HEK293 (cell line): ENCODE results near the gene FAM120B.

ENCODE experiments used
- GLIS1 ChIP-seq: fragments of 450-650 bp; formaldehyde crosslinking; IDR thresholded peaks from 2 replicates; pipeline ENCODE4 v1.5.1; 2016; ENCODE audit warnings: missing biosample characterization, missing genetic modification characterization
- HOXA7 ChIP-seq: sonication (generic); formaldehyde crosslinking; IDR thresholded peaks from 2 replicates; pipeline ENCODE4 v1.8.1; 2022; ENCODE audit warnings: missing genetic modification reagents, borderline replicate concordance
- KLF1 ChIP-seq: fragments of 450-650 bp; formaldehyde crosslinking; IDR thresholded peaks from 2 replicates; pipeline ENCODE4 v1.5.1; 2016; ENCODE audit warnings: missing biosample characterization, missing genetic modification characterization
- KLF8 ChIP-seq: fragments of 450-650 bp; formaldehyde crosslinking; IDR thresholded peaks from 2 replicates; pipeline ENCODE4 v1.5.1; 2016; ENCODE audit warnings: missing biosample characterization, missing genetic modification characterization
- SCRT1 ChIP-seq: fragments of 450-650 bp; formaldehyde crosslinking; IDR thresholded peaks from 2 replicates; pipeline ENCODE4 v1.5.1; 2016; ENCODE audit warnings: missing biosample characterization, missing genetic modification characterization, borderline replicate concordance
- SCRT2 ChIP-seq: fragments of 450-650 bp; formaldehyde crosslinking; IDR thresholded peaks from 2 replicates; pipeline ENCODE4 v1.5.1; 2016; ENCODE audit warnings: missing biosample characterization, missing genetic modification characterization
- SETDB1 ChIP-seq: IDR thresholded peaks from one replicate; pipeline ENCODE4 v1.6.1; 2017; ENCODE audit warnings: mild to moderate bottlenecking, low read length, moderate library complexity, mixed read lengths; ENCODE audit not compliant: insufficient read length
- SP7 ChIP-seq: fragments of 450-650 bp; formaldehyde crosslinking; IDR thresholded peaks from 2 replicates; pipeline ENCODE4 v1.5.1; 2016; ENCODE audit warnings: missing biosample characterization, missing genetic modification characterization
- TCF7L2 ChIP-seq: IDR thresholded peaks from 2 replicates; pipeline ENCODE4 v1.6.1; 2011; ENCODE audit warnings: low read depth, mild to moderate bottlenecking, inconsistent platforms, low read length, moderate library complexity, borderline replicate concordance
- ZBTB20 ChIP-seq: fragments of 450-650 bp; formaldehyde crosslinking; IDR thresholded peaks from 2 replicates; pipeline ENCODE4 v1.5.1; 2016; ENCODE audit warnings: missing biosample characterization, missing genetic modification characterization
- ZBTB7A ChIP-seq: fragments of 450-650 bp; formaldehyde crosslinking; IDR thresholded peaks from 2 replicates; pipeline ENCODE4 v1.5.1; 2016; ENCODE audit warnings: low read depth, missing biosample characterization, missing genetic modification characterization
- ZIC2 ChIP-seq: fragments of 450-650 bp; formaldehyde crosslinking; IDR thresholded peaks from 2 replicates; pipeline ENCODE4 v1.5.1; 2016; ENCODE audit warnings: missing biosample characterization, missing genetic modification characterization
- ZNF10 ChIP-seq: fragments of 450-650 bp; formaldehyde crosslinking; IDR thresholded peaks from 2 replicates; pipeline ENCODE4 v1.5.1; 2017; ENCODE audit warnings: missing biosample characterization, missing genetic modification characterization
- ZNF132 ChIP-seq: fragments of 450-650 bp; formaldehyde crosslinking; IDR thresholded peaks from 2 replicates; pipeline ENCODE4 v1.5.1; 2017; ENCODE audit warnings: missing biosample characterization, missing genetic modification characterization, borderline replicate concordance
- ZNF140 ChIP-seq: fragments of 450-650 bp; formaldehyde crosslinking; IDR thresholded peaks from 2 replicates; pipeline ENCODE4 v1.5.1; 2016; ENCODE audit warnings: missing biosample characterization, missing genetic modification characterization
- ZNF155 ChIP-seq: fragments of 450-650 bp; formaldehyde crosslinking; IDR thresholded peaks from 2 replicates; pipeline ENCODE4 v1.5.1; 2016; ENCODE audit warnings: missing biosample characterization, missing genetic modification characterization
- ZNF157 ChIP-seq: fragments of 450-650 bp; formaldehyde crosslinking; IDR thresholded peaks from 2 replicates; pipeline ENCODE4 v1.5.1; 2016; ENCODE audit warnings: missing biosample characterization, missing genetic modification characterization
- ZNF16 ChIP-seq: fragments of 450-650 bp; formaldehyde crosslinking; IDR thresholded peaks from 2 replicates; pipeline ENCODE4 v1.5.1; 2016; ENCODE audit warnings: low read depth, missing biosample characterization, missing genetic modification characterization
- ZNF18 ChIP-seq: fragments of 450-650 bp; formaldehyde crosslinking; IDR thresholded peaks from 2 replicates; pipeline ENCODE4 v1.5.1; 2016; ENCODE audit warnings: missing biosample characterization, missing genetic modification characterization
- ZNF19 ChIP-seq: fragments of 450-650 bp; formaldehyde crosslinking; IDR thresholded peaks from 2 replicates; pipeline ENCODE4; 2016; ENCODE audit warnings: missing biosample characterization, missing genetic modification characterization, low read depth
- ZNF202 ChIP-seq: fragments of 450-650 bp; formaldehyde crosslinking; IDR thresholded peaks from 2 replicates; pipeline ENCODE4 v1.5.1; 2016; ENCODE audit warnings: missing biosample characterization, missing genetic modification characterization, borderline replicate concordance
- ZNF214 ChIP-seq: fragments of 450-650 bp; formaldehyde crosslinking; IDR thresholded peaks from 2 replicates; pipeline ENCODE4 v1.5.1; 2017; ENCODE audit warnings: missing biosample characterization, mild to moderate bottlenecking, missing genetic modification characterization, borderline replicate concordance
- ZNF221 ChIP-seq: fragments of 450-650 bp; formaldehyde crosslinking; IDR thresholded peaks from 2 replicates; pipeline ENCODE4 v1.5.1; 2017; ENCODE audit warnings: missing biosample characterization, missing genetic modification characterization, borderline replicate concordance
- ZNF274 ChIP-seq, 2 experiments: fragments of 200-500 bp in 1 of 2; fragments of 450-650 bp in 1 of 2; sonication (Bioruptor generic) in 1 of 2; formaldehyde crosslinking in 1 of 2; IDR thresholded peaks; 2 replicates each; pipeline versions ENCODE4 v1.5.1 to v1.6.1; 2014 to 2016; ENCODE audit warnings: borderline replicate concordance in 1 of 2, inconsistent platforms in 1 of 2, low read length in 1 of 2, missing biosample characterization in 1 of 2, missing genetic modification characterization in 1 of 2
- ZNF302 ChIP-seq: fragments of 450-650 bp; formaldehyde crosslinking; IDR thresholded peaks from 2 replicates; pipeline ENCODE4 v1.5.1; 2016; ENCODE audit warnings: missing biosample characterization, missing genetic modification characterization, low read depth
- ZNF335 ChIP-seq: fragments of 450-650 bp; formaldehyde crosslinking; conservative IDR thresholded peaks from 2 replicates; pipeline ENCODE4 v1.5.1; 2016; ENCODE audit warnings: missing biosample characterization, missing genetic modification characterization
- ZNF416 ChIP-seq: fragments of 450-650 bp; formaldehyde crosslinking; IDR thresholded peaks from 2 replicates; pipeline ENCODE4 v1.5.1; 2016; ENCODE audit warnings: missing biosample characterization, missing genetic modification characterization
- ZNF433 ChIP-seq: fragments of 450-650 bp; formaldehyde crosslinking; IDR thresholded peaks from 2 replicates; pipeline ENCODE4 v1.5.1; 2016; ENCODE audit warnings: missing biosample characterization, missing genetic modification characterization, low read depth
- ZNF501 ChIP-seq: fragments of 450-650 bp; formaldehyde crosslinking; IDR thresholded peaks from 2 replicates; pipeline ENCODE4 v1.5.1; 2016; ENCODE audit warnings: missing biosample characterization, missing genetic modification characterization
- ZNF544 ChIP-seq: fragments of 450-650 bp; formaldehyde crosslinking; IDR thresholded peaks from 2 replicates; pipeline ENCODE4 v1.5.0; 2017; ENCODE audit warnings: missing biosample characterization, missing genetic modification characterization
- ZNF600 ChIP-seq: fragments of 450-650 bp; formaldehyde crosslinking; IDR thresholded peaks from 2 replicates; pipeline ENCODE4 v1.5.1; 2016; ENCODE audit warnings: missing biosample characterization, missing genetic modification characterization
- ZNF670 ChIP-seq: fragments of 450-650 bp; formaldehyde crosslinking; IDR thresholded peaks from 2 replicates; pipeline ENCODE4 v1.5.1; 2016; ENCODE audit warnings: missing biosample characterization, missing genetic modification characterization, low read depth
- ZNF677 ChIP-seq: fragments of 450-650 bp; IDR thresholded peaks from 2 replicates; pipeline ENCODE4 v1.5.0; 2018; ENCODE audit warnings: missing biosample characterization, mild to moderate bottlenecking, missing genetic modification characterization, moderate library complexity
- ZNF701 ChIP-seq: fragments of 450-650 bp; formaldehyde crosslinking; IDR thresholded peaks from 2 replicates; pipeline ENCODE4 v1.5.1; 2016; ENCODE audit warnings: missing biosample characterization, missing genetic modification characterization
- ZNF768 ChIP-seq: fragments of 450-650 bp; formaldehyde crosslinking; IDR thresholded peaks from 2 replicates; pipeline ENCODE4 v1.5.1; 2018; ENCODE audit warnings: missing biosample characterization, mild to moderate bottlenecking, missing genetic modification characterization
- ZNF776 ChIP-seq: fragments of 450-650 bp; formaldehyde crosslinking; IDR thresholded peaks from 2 replicates; pipeline ENCODE4 v1.5.0; 2017; ENCODE audit warnings: missing biosample characterization, missing genetic modification characterization, borderline replicate concordance
- TF ChIP-seq, protein P1 (sequence below): fragments of 450-650 bp; formaldehyde crosslinking; IDR thresholded peaks from 2 replicates; pipeline ENCODE4; 2016; ENCODE audit warnings: missing biosample characterization, missing genetic modification characterization
- TF ChIP-seq, protein P2 (sequence below): fragments of 450-650 bp; formaldehyde crosslinking; IDR thresholded peaks from 2 replicates; pipeline ENCODE4 v1.5.1; 2016; ENCODE audit warnings: missing biosample characterization, missing genetic modification characterization

Gene FAM120B

DNA sequence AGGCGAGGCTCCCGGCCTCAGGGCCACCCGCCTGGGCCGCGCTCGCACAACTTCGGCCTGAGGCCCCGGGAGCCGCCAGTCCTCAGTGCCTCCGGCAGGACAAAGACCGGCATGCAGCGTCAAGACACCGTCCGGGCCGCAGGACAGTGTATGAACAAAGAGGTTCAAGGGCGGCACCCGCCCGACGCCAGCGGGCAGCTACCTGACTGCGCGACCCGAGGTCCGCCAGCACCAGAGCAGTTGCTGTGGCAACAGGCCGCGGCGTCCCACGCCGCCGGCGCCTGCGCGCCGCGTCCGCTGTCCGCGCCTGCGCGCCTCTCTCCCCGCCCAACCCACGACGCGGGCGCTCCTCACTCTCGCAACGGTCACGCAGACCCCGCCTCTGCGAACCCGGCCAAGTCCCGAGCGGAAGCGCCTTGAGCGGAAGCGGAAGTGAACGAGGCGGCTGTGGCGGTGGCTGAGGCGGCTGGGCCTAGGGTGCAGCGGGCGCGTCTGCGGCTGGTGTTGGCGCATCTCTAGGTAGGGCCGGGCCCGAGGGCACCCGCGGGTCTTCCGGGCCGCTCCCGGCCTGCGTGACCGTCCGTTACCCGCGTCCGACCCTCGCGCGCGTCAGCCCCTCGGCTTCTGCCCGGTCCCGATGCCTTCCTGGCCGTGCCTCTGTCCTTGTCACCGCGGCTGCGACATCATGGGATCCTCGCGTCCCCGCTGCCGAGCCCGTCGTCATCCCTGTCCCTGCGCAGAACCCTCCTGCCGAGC lies at the start of gene FAM120B (continued):
- peak; percentile 87 for TF ChIP-seq ZNF335 (tag by site-specific recombination)
- TF ChIP-seq ZBTB20 (tag by site-specific recombination), result no peak
- TF ChIP-seq SCRT1 (tag by site-specific recombination), result no peak
- no peak for TF ChIP-seq ZNF302 (tag by site-specific recombination)
- TF ChIP-seq ZNF155, result no peak
- no peak for TF ChIP-seq ZNF670
- TF ChIP-seq ZNF274 (IDR thresholded peaks at IDR 0.05; ENCODE audit: low read length), result no peak
- TF ChIP-seq ZNF274 (tag by site-specific recombination; IDR thresholded peaks at IDR 0.05; ENCODE audit: borderline replicate concordance), result no peak
- TF ChIP-seq ZNF202 (tag by site-specific recombination), result no peak
- TF ChIP-seq ZNF501, result peak; percentile 91
- TF ChIP-seq ZNF677 (tag by site-specific recombination), result no peak
- TF ChIP-seq ZNF544, result no peak
- peak; percentile 11 for TF ChIP-seq ZIC2
- no peak for TF ChIP-seq ZNF157 (tag by site-specific recombination)
- TF ChIP-seq ZNF132, result no peak
- no peak for TF ChIP-seq ZNF221 (tag by site-specific recombination)
- TF ChIP-seq, protein P1, sequence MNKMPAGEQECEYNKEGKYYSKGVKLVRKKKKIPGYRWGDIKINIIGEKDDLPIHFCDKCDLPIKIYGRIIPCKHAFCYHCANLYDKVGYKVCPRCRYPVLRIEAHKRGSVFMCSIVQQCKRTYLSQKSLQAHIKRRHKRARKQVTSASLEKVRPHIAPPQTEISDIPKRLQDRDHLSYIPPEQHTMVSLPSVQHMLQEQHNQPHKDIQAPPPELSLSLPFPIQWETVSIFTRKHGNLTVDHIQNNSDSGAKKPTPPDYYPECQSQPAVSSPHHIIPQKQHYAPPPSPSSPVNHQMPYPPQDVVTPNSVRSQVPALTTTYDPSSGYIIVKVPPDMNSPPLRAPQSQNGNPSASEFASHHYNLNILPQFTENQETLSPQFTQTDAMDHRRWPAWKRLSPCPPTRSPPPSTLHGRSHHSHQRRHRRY (tag by site-specific recombination), result no peak
- TF ChIP-seq ZNF18, result no peak
- no peak for TF ChIP-seq HOXA7 (CRISPR knock-in tag)
- TF ChIP-seq ZBTB7A (tag by site-specific recombination), result peak; percentile 52; the same call in 1 of the 2 replicates
- no peak for TF ChIP-seq ZNF701 (tag by site-specific recombination)
- peak; percentile 66 for TF ChIP-seq SETDB1
- no peak; the same call in 1 of the 2 replicates for TF ChIP-seq ZNF10 (tag by site-specific recombination)
- TF ChIP-seq SP7, result peak; percentile 75
- no peak for TF ChIP-seq ZNF433
- TF ChIP-seq ZNF416 (tag by site-specific recombination), result no peak
- 0 out of 2 replicates have a peak, but pooled peaks have one; percentile 34 for TF ChIP-seq KLF1 (tag by site-specific recombination)
- TF ChIP-seq ZNF776, result no peak
- peak; percentile 17; the same call in 1 of the 2 replicates for TF ChIP-seq ZNF600 (tag by site-specific recombination)
- TF ChIP-seq ZNF214 (tag by site-specific recombination), result no peak
- no peak; the same call in 1 of the 2 replicates for TF ChIP-seq GLIS1 (tag by site-specific recombination)
- TF ChIP-seq, protein P2, sequence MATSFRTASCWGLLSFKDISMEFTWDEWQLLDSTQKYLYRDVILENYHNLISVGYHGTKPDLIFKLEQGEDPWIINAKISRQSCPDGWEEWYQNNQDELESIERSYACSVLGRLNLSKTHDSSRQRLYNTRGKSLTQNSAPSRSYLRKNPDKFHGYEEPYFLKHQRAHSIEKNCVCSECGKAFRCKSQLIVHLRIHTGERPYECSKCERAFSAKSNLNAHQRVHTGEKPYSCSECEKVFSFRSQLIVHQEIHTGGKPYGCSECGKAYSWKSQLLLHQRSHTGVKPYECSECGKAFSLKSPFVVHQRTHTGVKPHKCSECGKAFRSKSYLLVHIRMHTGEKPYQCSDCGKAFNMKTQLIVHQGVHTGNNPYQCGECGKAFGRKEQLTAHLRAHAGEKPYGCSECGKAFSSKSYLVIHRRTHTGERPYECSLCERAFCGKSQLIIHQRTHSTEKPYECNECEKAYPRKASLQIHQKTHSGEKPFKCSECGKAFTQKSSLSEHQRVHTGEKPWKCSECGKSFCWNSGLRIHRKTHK (tag by site-specific recombination), result no peak
- 0 out of 2 replicates have a peak, but pooled peaks have one; percentile 17 for TF ChIP-seq SCRT2 (tag by site-specific recombination)
- no peak for TF ChIP-seq ZNF140 (tag by site-specific recombination)
- TF ChIP-seq ZNF19, result no peak
- TF ChIP-seq KLF8 (tag by site-specific recombination), result peak; percentile 55; the same call in 1 of the 2 replicates
- TF ChIP-seq ZNF768, result no peak; the same call in 1 of the 2 replicates
- no peak for TF ChIP-seq TCF7L2
- TF ChIP-seq ZNF16, result no peak
